WTC11 (cell line): Measurements from ENCODE around the gene NFKB1. TPM values are rescaled to one million over a fixed set of nuclear protein-coding genes. Genes with fewer than 3 reads are reported as not detected.

ENCODE experiments used
- ATAC-seq: fragments of 200-7000 bp; cut with Tn5 transposase; 2 replicates; pipeline ENCODE4 v1.10.0; 2021; ENCODE audit warnings: mild to moderate bottlenecking, moderate library complexity
- CTCF ChIA-PET: fragments of 300-600 bp; sonication (Branson Sonifier 250); formaldehyde crosslinking; loops from one replicate; lab custom pipeline; 2021; ENCODE audit warnings: antibody characterized with exemption; lab: Charles Lee
- POLR2A ChIA-PET: fragments of 350-600 bp; sonication (Branson Sonifier 250); formaldehyde crosslinking; loops from one replicate; lab custom pipeline; 2021; ENCODE audit warnings: antibody characterized with exemption; lab: Charles Lee
- DNase-seq: peaks from one replicate; pipeline ENCODE4 v3.0.0; 2021; ENCODE audit warnings: low spot score
- H3K27ac Mint-ChIP-seq: 2 replicates; pipeline ENCODE4 v1.8.0; 2021; ENCODE audit warnings: mixed read lengths
- H3K27me3 Mint-ChIP-seq: 2 replicates; pipeline ENCODE4 v1.8.0; 2021; ENCODE audit warnings: low read depth, mild to moderate bottlenecking, moderate library complexity, mixed read lengths
- H3K36me3 Mint-ChIP-seq: 2 replicates; pipeline ENCODE4 v1.8.0; 2021; ENCODE audit warnings: mixed read lengths
- H3K4me1 Mint-ChIP-seq: 2 replicates; pipeline ENCODE4 v1.8.0; 2022; ENCODE audit warnings: mixed read lengths
- H3K4me3 Mint-ChIP-seq: 2 replicates; pipeline ENCODE4 v1.8.0; 2021; ENCODE audit warnings: mild to moderate bottlenecking, moderate library complexity, mixed read lengths
- H3K9me3 Mint-ChIP-seq: 2 replicates; pipeline ENCODE4 v1.8.0; 2021; ENCODE audit warnings: mixed read lengths
- CBFB ChIP-seq: sonication (generic); formaldehyde crosslinking; IDR thresholded peaks from 2 replicates; pipeline ENCODE4 v1.8.1; 2022; ENCODE audit warnings: mild to moderate bottlenecking, low read depth, missing genetic modification reagents
- CDX4 ChIP-seq: fragments of 250-450 bp; sonication (Bioruptor Pico); IDR thresholded peaks from 2 replicates; pipeline ENCODE4 v1.9.0; 2021; ENCODE audit warnings: moderate library complexity, mild to moderate bottlenecking, inconsistent platforms, borderline replicate concordance
- E2F1 ChIP-seq: sonication (generic); formaldehyde crosslinking; IDR thresholded peaks from 2 replicates; pipeline ENCODE4 v1.8.0; 2022; ENCODE audit warnings: mild to moderate bottlenecking, missing genetic modification reagents
- ETV6 ChIP-seq: sonication (generic); formaldehyde crosslinking; IDR thresholded peaks from 2 replicates; pipeline ENCODE4 v1.8.1; 2022; ENCODE audit warnings: mild to moderate bottlenecking, missing genetic modification reagents
- GTF2I ChIP-seq: fragments of 250-450 bp; sonication (Bioruptor Pico); conservative IDR thresholded peaks from 2 replicates; pipeline ENCODE4 v1.4.0; 2021; ENCODE audit warnings: mild to moderate bottlenecking
- JAZF1 ChIP-seq: fragments of 250-450 bp; sonication (Bioruptor Pico); IDR thresholded peaks from 2 replicates; pipeline ENCODE4 v1.9.0; 2021; ENCODE audit warnings: moderate library complexity, mild to moderate bottlenecking, inconsistent platforms
- JUN ChIP-seq: sonication (generic); formaldehyde crosslinking; IDR thresholded peaks from 2 replicates; pipeline ENCODE4 v1.8.0; 2023; ENCODE audit warnings: mild to moderate bottlenecking, missing genetic modification reagents
- MYBL2 ChIP-seq: sonication (generic); formaldehyde crosslinking; IDR thresholded peaks from 2 replicates; pipeline ENCODE4 v1.8.1; 2023; ENCODE audit warnings: mild to moderate bottlenecking, moderate library complexity, missing genetic modification reagents
- NR2C2 ChIP-seq: sonication (generic); formaldehyde crosslinking; IDR thresholded peaks from 2 replicates; pipeline ENCODE4 v1.8.0; 2022; ENCODE audit warnings: mild to moderate bottlenecking, missing genetic modification reagents
- RORB ChIP-seq: fragments of 250-450 bp; sonication (Bioruptor Pico); IDR thresholded peaks from 2 replicates; pipeline ENCODE4 v1.9.0; 2021; ENCODE audit warnings: mild to moderate bottlenecking
- SOX15 ChIP-seq: fragments of 250-450 bp; sonication (Bioruptor Pico); IDR thresholded peaks from 2 replicates; pipeline ENCODE4 v1.9.0; 2021; ENCODE audit warnings: mild to moderate bottlenecking
- TP53 ChIP-seq: sonication (generic); formaldehyde crosslinking; IDR thresholded peaks from 2 replicates; pipeline ENCODE4 v1.8.1; 2023; ENCODE audit warnings: mild to moderate bottlenecking, missing genetic modification reagents
- ZBTB43 ChIP-seq: sonication (generic); formaldehyde crosslinking; IDR thresholded peaks from 2 replicates; pipeline ENCODE4 v1.8.1; 2023; ENCODE audit warnings: mild to moderate bottlenecking, missing genetic modification reagents
- ZNF121 ChIP-seq: sonication (generic); formaldehyde crosslinking; IDR thresholded peaks from 2 replicates; pipeline ENCODE4 v1.8.0; 2023; ENCODE audit warnings: missing genetic modification reagents
- ZNF138 ChIP-seq: sonication (generic); formaldehyde crosslinking; conservative IDR thresholded peaks from 2 replicates; pipeline ENCODE4 v1.8.1; 2022; ENCODE audit warnings: mild to moderate bottlenecking, moderate library complexity, missing genetic modification reagents
- ZNF219 ChIP-seq: sonication (generic); formaldehyde crosslinking; IDR thresholded peaks from 2 replicates; pipeline ENCODE4 v1.8.0; 2023; ENCODE audit warnings: missing genetic modification reagents, mild to moderate bottlenecking, borderline replicate concordance
- ZNF263 ChIP-seq: sonication (generic); formaldehyde crosslinking; IDR thresholded peaks from 2 replicates; pipeline ENCODE4 v1.8.1; 2022; ENCODE audit warnings: low read depth, mild to moderate bottlenecking, moderate library complexity, missing genetic modification reagents
- ZNF317 ChIP-seq: sonication (generic); formaldehyde crosslinking; IDR thresholded peaks from 2 replicates; pipeline ENCODE4 v1.8.1; 2023; ENCODE audit warnings: low read depth, mild to moderate bottlenecking, moderate library complexity, missing genetic modification reagents, borderline replicate concordance
- ZNF396 ChIP-seq: fragments of 250-450 bp; sonication (Bioruptor Pico); IDR thresholded peaks from 2 replicates; pipeline ENCODE4 v1.8.0; 2021; ENCODE audit warnings: mild to moderate bottlenecking, moderate library complexity, borderline replicate concordance
- ZNF416 ChIP-seq: fragments of 250-450 bp; sonication (Bioruptor Pico); IDR thresholded peaks from 2 replicates; pipeline ENCODE4 v1.9.0; 2021; ENCODE audit warnings: mild to moderate bottlenecking, inconsistent platforms
- ZNF423 ChIP-seq: fragments of 250-450 bp; sonication (Bioruptor Pico); IDR thresholded peaks from 2 replicates; pipeline ENCODE4 v2.1.2; 2022; ENCODE audit warnings: mild to moderate bottlenecking, moderate library complexity
- total RNA-seq: library from RNA; stranded (reverse); gene quantifications from 3 replicates; pipeline ENCODE4 v1.2.3, GENCODE V29; 2021
- TF ChIP-seq, protein P1 (sequence below): fragments of 200-600 bp; IDR thresholded peaks from 2 replicates; pipeline ENCODE4 v1.8.0; 2022; ENCODE audit warnings: antibody characterized with exemption
- TF ChIP-seq, protein P2 (sequence below): sonication (generic); formaldehyde crosslinking; IDR thresholded peaks from 2 replicates; pipeline ENCODE4 v1.8.1; 2023; ENCODE audit warnings: mild to moderate bottlenecking, moderate library complexity, missing genetic modification reagents

The NFKB1 gene
- total RNA-seq, 1 experiment from 2014 or later: 5.6 TPM

DNA sequence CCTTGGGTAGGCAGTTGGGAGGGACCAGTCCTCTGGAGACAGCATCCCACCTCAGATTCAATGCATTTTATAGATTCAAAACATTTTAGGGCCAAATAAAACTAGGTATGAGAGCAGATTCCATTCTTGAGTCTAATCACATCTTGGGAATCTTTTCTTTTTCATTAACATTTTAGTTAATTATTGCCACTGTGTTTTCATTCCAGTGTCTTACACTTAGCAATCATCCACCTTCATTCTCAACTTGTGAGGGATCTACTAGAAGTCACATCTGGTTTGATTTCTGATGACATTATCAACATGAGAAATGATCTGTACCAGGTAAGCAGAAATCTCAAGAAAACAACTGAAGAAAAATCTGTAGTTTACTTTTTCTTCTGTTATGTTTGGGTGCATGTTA lies 99.5 kb downstream of the NFKB1 start (continued):
- TF ChIP-seq, protein P1, sequence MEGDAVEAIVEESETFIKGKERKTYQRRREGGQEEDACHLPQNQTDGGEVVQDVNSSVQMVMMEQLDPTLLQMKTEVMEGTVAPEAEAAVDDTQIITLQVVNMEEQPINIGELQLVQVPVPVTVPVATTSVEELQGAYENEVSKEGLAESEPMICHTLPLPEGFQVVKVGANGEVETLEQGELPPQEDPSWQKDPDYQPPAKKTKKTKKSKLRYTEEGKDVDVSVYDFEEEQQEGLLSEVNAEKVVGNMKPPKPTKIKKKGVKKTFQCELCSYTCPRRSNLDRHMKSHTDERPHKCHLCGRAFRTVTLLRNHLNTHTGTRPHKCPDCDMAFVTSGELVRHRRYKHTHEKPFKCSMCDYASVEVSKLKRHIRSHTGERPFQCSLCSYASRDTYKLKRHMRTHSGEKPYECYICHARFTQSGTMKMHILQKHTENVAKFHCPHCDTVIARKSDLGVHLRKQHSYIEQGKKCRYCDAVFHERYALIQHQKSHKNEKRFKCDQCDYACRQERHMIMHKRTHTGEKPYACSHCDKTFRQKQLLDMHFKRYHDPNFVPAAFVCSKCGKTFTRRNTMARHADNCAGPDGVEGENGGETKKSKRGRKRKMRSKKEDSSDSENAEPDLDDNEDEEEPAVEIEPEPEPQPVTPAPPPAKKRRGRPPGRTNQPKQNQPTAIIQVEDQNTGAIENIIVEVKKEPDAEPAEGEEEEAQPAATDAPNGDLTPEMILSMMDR: no peak
- TF ChIP-seq CDX4 (CRISPR knock-in tag) (no peak), GTF2I (no peak), ZNF219 (CRISPR knock-in tag) (no peak)

GRCh38 chr4:102601586-102602227 lies 100.5 kb downstream of the NFKB1 start:
- no peaks in the 10 kb centered on the region for H3K4me1 Mint-ChIP-seq
- DNase-seq: no peak
- ChIA-PET CTCF (no interaction called here), POLR2A (no interaction called here)
- TF ChIP-seq ZNF396 (CRISPR knock-in tag) (no peak), ZBTB43 (CRISPR knock-in tag) (no peak), MYBL2 (CRISPR knock-in tag) (no peak), JAZF1 (CRISPR knock-in tag) (no peak), ETV6 (CRISPR knock-in tag) (no peak), ZNF423 (no peak), NR2C2 (no peak), ZNF121 (CRISPR knock-in tag) (no peak), JUN (CRISPR knock-in tag) (no peak), RORB (CRISPR knock-in tag) (no peak), TP53 (CRISPR knock-in tag) (no peak), CBFB (CRISPR knock-in tag) (no peak), ZNF317 (CRISPR knock-in tag) (no peak), E2F1 (CRISPR knock-in tag) (no peak), SOX15 (CRISPR knock-in tag) (no peak), ZNF263 (CRISPR knock-in tag) (no peak), ZNF138 (CRISPR knock-in tag) (no peak), ZNF416 (CRISPR knock-in tag) (no peak)
- TF ChIP-seq, protein P2, sequence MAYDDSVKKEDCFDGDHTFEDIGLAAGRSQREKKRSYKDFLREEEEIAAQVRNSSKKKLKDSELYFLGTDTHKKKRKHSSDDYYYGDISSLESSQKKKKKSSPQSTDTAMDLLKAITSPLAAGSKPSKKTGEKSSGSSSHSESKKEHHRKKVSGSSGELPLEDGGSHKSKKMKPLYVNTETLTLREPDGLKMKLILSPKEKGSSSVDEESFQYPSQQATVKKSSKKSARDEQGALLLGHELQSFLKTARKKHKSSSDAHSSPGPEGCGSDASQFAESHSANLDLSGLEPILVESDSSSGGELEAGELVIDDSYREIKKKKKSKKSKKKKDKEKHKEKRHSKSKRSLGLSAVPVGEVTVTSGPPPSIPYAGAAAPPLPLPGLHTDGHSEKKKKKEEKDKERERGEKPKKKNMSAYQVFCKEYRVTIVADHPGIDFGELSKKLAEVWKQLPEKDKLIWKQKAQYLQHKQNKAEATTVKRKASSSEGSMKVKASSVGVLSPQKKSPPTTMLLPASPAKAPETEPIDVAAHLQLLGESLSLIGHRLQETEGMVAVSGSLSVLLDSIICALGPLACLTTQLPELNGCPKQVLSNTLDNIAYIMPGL (CRISPR knock-in tag): no peak
- H3K27me3 Mint-ChIP-seq: no peaks in the 10 kb centered on the region
- H3K27ac Mint-ChIP-seq: peak overlapping the region; percentile 42; the same call in 1 of the 2 replicates
- no peaks in the 10 kb centered on the region for H3K9me3 Mint-ChIP-seq
- H3K36me3 Mint-ChIP-seq: no peaks in the 10 kb centered on the region
- H3K4me3 Mint-ChIP-seq: no peak overlapping the region
- ATAC-seq: no peak
